ENCODE results near the gene PLEKHJ1. TPM values are rescaled to one million over a fixed set of nuclear protein-coding genes. Genes with fewer than 3 reads are reported as not detected.

Gene PLEKHJ1
- total RNA-seq, 1 experiment from 2014 or later, result 78.6 TPM

DNA sequence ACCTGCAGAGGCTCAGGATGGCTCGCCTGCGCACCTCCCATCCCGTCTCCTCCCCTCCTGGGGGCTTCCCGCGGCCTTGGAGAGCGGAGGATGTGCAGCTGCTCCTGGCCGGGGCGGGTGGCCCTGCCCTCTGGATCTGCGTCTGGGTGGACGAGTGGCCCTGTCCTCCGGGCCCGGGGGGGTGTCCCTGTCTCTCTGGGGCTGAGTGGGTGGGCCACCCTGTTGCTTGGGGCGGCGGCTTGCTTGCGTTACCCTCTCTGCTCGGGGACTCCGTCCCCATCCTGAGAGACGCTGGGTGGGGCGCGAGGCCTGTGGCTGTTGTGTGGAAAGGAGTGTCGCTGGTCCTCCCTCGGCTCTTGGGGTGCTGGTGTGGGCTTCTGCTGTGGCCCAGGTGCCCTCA lies 37.8 kb downstream of the PLEKHJ1 start:
- POLR2A ChIA-PET, result no interaction called here
- intact Hi-C loops (cut with micrococcal nuclease; ENCODE audit: unreplicated experiment), result no loop called here

GRCh38 chr19:2197270-2197669 lies 38.9 kb downstream of the PLEKHJ1 start:
- H3K27me3 ChIP-seq (ENCODE audit: control insufficient read depth, insufficient read depth, low read length), result no peaks in the 10 kb centered on the region
- no peak overlapping the region for H3K4me3 ChIP-seq (ENCODE audit: low read depth in 2 of 2, low read length in 2 of 2)
- in situ Hi-C loops (cut with HindIII; ENCODE audit: low pct_unique_long_range_greater_than_20kb, low sequenced_read_pairs), result no loop called here
- DNase-seq (ENCODE audit: low read depth, low spot score), result no peak
- H3K9me3 ChIP-seq (ENCODE audit: control insufficient read depth, insufficient read depth, low read depth, low read length), result no peaks in the 10 kb centered on the region
- no peak overlapping the region for H3K27ac ChIP-seq (ENCODE audit: low read length)
- ATAC-seq, result no peak
- H3K36me3 ChIP-seq (ENCODE audit: control insufficient read depth, insufficient read depth, low read length), result no peaks in the 10 kb centered on the region
- no peaks in the 10 kb centered on the region for H3K4me1 ChIP-seq (ENCODE audit: control insufficient read depth, insufficient read depth, low read length)
- CTCF ChIA-PET, result no interaction called here
- TF ChIP-seq CTCF (IDR thresholded peaks at IDR 0.05) (no peak), TCF7L2 (IDR thresholded peaks at IDR 0.05; ENCODE audit: low read depth, low read length) (no peak), POLR2AphosphoS5 (IDR thresholded peaks at IDR 0.05; ENCODE audit: low read depth, low read length) (no peak), SIN3A (IDR thresholded peaks at IDR 0.05; ENCODE audit: borderline replicate concordance, insufficient read depth, low read depth, low read length) (no peak)
- TF ChIP-seq, protein P1, sequence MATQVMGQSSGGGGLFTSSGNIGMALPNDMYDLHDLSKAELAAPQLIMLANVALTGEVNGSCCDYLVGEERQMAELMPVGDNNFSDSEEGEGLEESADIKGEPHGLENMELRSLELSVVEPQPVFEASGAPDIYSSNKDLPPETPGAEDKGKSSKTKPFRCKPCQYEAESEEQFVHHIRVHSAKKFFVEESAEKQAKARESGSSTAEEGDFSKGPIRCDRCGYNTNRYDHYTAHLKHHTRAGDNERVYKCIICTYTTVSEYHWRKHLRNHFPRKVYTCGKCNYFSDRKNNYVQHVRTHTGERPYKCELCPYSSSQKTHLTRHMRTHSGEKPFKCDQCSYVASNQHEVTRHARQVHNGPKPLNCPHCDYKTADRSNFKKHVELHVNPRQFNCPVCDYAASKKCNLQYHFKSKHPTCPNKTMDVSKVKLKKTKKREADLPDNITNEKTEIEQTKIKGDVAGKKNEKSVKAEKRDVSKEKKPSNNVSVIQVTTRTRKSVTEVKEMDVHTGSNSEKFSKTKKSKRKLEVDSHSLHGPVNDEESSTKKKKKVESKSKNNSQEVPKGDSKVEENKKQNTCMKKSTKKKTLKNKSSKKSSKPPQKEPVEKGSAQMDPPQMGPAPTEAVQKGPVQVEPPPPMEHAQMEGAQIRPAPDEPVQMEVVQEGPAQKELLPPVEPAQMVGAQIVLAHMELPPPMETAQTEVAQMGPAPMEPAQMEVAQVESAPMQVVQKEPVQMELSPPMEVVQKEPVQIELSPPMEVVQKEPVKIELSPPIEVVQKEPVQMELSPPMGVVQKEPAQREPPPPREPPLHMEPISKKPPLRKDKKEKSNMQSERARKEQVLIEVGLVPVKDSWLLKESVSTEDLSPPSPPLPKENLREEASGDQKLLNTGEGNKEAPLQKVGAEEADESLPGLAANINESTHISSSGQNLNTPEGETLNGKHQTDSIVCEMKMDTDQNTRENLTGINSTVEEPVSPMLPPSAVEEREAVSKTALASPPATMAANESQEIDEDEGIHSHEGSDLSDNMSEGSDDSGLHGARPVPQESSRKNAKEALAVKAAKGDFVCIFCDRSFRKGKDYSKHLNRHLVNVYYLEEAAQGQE (IDR thresholded peaks at IDR 0.05; ENCODE audit: insufficient read depth in 1 of 2, low read depth in 2 of 2, low read length in 1 of 2), result no peak
- POLR2A ChIA-PET, result no interaction called here
- intact Hi-C loops (cut with micrococcal nuclease; ENCODE audit: unreplicated experiment), result no loop called here
- no TSS peak for BruUV-seq (replicated peaks)

More for the DNA sequence above, 37.8 kb downstream of the PLEKHJ1 start:
- ATAC-seq (no peak), DNase-seq (ENCODE audit: low read depth, low spot score) (no peak)
- no TSS peak for BruUV-seq (replicated peaks)
- Histone ChIP-seq H3K27me3 (ENCODE audit: control insufficient read depth, insufficient read depth, low read length) (no peaks in the 10 kb centered on the region), H3K9me3 (ENCODE audit: control insufficient read depth, insufficient read depth, low read depth, low read length) (no peaks in the 10 kb centered on the region), H3K27ac (ENCODE audit: low read length) (no peak overlapping the region), H3K36me3 (ENCODE audit: control insufficient read depth, insufficient read depth, low read length) (no peaks in the 10 kb centered on the region), H3K4me3 (ENCODE audit: low read depth in 2 of 2, low read length in 2 of 2) (no peak overlapping the region), H3K4me1 (ENCODE audit: control insufficient read depth, insufficient read depth, low read length) (no peaks in the 10 kb centered on the region)
- no peak for TF ChIP-seq POLR2AphosphoS5 (IDR thresholded peaks at IDR 0.05; ENCODE audit: low read depth, low read length)
- no peak for TF ChIP-seq SIN3A (IDR thresholded peaks at IDR 0.05; ENCODE audit: borderline replicate concordance, insufficient read depth, low read depth, low read length)
- TF ChIP-seq, protein P1 (IDR thresholded peaks at IDR 0.05; ENCODE audit: insufficient read depth in 1 of 2, low read depth in 2 of 2, low read length in 1 of 2), result no peak
- no peak for TF ChIP-seq CTCF (IDR thresholded peaks at IDR 0.05)
- TF ChIP-seq TCF7L2 (IDR thresholded peaks at IDR 0.05; ENCODE audit: low read depth, low read length), result no peak
- in situ Hi-C loops (cut with HindIII; ENCODE audit: low pct_unique_long_range_greater_than_20kb, low sequenced_read_pairs), result no loop called here
- CTCF ChIA-PET, result no interaction called here
